A673 (cell line): ENCODE data around the gene NOP58.

Source experiments
- EZH2 ChIP-seq: fragments of 200-600 bp; sonication (generic); IDR thresholded peaks from 2 replicates; pipeline ENCODE4 v1.6.1; 2017; ENCODE audit warnings: borderline replicate concordance, low read depth, mild to moderate bottlenecking, mixed read lengths, antibody characterized with exemption, low read length; ENCODE audit not compliant: poor library complexity, severe bottlenecking
- TF ChIP-seq, protein P1 (sequence below): fragments of 300-800, 200-600 bp; sonication (generic); conservative IDR thresholded peaks from 2 replicates; pipeline ENCODE4 v1.5.1; 2017; ENCODE audit warnings: low read depth, mild to moderate bottlenecking, antibody characterized with exemption, low read length, moderate library complexity, mixed read lengths

- no peak for TF ChIP-seq EZH2
- TF ChIP-seq, protein P1, sequence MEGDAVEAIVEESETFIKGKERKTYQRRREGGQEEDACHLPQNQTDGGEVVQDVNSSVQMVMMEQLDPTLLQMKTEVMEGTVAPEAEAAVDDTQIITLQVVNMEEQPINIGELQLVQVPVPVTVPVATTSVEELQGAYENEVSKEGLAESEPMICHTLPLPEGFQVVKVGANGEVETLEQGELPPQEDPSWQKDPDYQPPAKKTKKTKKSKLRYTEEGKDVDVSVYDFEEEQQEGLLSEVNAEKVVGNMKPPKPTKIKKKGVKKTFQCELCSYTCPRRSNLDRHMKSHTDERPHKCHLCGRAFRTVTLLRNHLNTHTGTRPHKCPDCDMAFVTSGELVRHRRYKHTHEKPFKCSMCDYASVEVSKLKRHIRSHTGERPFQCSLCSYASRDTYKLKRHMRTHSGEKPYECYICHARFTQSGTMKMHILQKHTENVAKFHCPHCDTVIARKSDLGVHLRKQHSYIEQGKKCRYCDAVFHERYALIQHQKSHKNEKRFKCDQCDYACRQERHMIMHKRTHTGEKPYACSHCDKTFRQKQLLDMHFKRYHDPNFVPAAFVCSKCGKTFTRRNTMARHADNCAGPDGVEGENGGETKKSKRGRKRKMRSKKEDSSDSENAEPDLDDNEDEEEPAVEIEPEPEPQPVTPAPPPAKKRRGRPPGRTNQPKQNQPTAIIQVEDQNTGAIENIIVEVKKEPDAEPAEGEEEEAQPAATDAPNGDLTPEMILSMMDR: no peak
These were observed 46.3 kb downstream of the NOP58 start for GRCh38 chr2:202311823-202312388.
